K562 (cell line): ENCODE data around the gene AKR1C3. TPM values are rescaled to one million over a fixed set of nuclear protein-coding genes. Genes with fewer than 3 reads are reported as not detected.

Source experiments
- CHCHD3 ChIP-seq: fragments of 250-450 bp; sonication (Bioruptor Pico); IDR thresholded peaks from 2 replicates; pipeline ENCODE4 v2.1.2; 2022; ENCODE audit warnings: mild to moderate bottlenecking
- CHD2 ChIP-seq: IDR thresholded peaks from 2 replicates; pipeline ENCODE4 v1.6.1; 2011; ENCODE audit warnings: low read depth, low read length
- HDAC6 ChIP-seq: IDR thresholded peaks from 2 replicates; pipeline ENCODE4 v1.6.1; 2012; ENCODE audit warnings: low read depth, mild to moderate bottlenecking, control low read depth, inconsistent platforms, low read length, moderate library complexity
- HEY1 ChIP-seq: fragments of 250-450 bp; sonication (Bioruptor Pico); IDR thresholded peaks from 2 replicates; pipeline ENCODE4 v1.5.0; 2020; ENCODE audit warnings: mild to moderate bottlenecking, moderate library complexity, borderline replicate concordance
- HNRNPK ChIP-seq: fragments of 200-400 bp; formaldehyde crosslinking; IDR thresholded peaks from one replicate; pipeline ENCODE4 v1.6.1; 2018; ENCODE audit warnings: mild to moderate bottlenecking, low read depth, low read length; ENCODE audit not compliant: poor library complexity, severe bottlenecking
- MIER1 ChIP-seq: fragments of 450-650 bp; IDR thresholded peaks from 2 replicates; pipeline ENCODE4 v1.6.1; 2016; ENCODE audit warnings: antibody characterized with exemption, mild to moderate bottlenecking, low read depth
- NCOA6 ChIP-seq: fragments of 450-650 bp; IDR thresholded peaks from 2 replicates; pipeline ENCODE4 v1.6.1; 2017; ENCODE audit warnings: mild to moderate bottlenecking
- SREBF1 ChIP-seq: fragments of 150-350 bp; IDR thresholded peaks from 2 replicates; pipeline ENCODE4 v1.6.1; 2014; ENCODE audit warnings: antibody characterized with exemption, low read depth, low read length, borderline replicate concordance
- U2AF2 ChIP-seq: fragments of 200-400 bp; formaldehyde crosslinking; optimal IDR thresholded peaks from 2 replicates; pipeline ENCODE3; 2017; ENCODE audit warnings: low read depth, mild to moderate bottlenecking, low read length
- ZC3H4 ChIP-seq: sonication (generic); formaldehyde crosslinking; IDR thresholded peaks from 2 replicates; pipeline ENCODE4 v1.9.0; 2021; ENCODE audit warnings: missing genetic modification reagents, borderline replicate concordance
- ZNF583 ChIP-seq: fragments of 250-450 bp; sonication (Bioruptor Pico); IDR thresholded peaks from 2 replicates; pipeline ENCODE4 v1.4.0; 2020
- polyA plus RNA-seq, 8 experiments: library from polyadenylated mRNA; depleted of rRNA in 4 of 8; stranded (reverse) in 5 of 8; unstranded in 3 of 8; fragments of >200 nt; fragmentation: Nextera tagmentation in 2 of 8; fragmentation: Illumina TruSeq in 1 of 8; extraction: Ambion mirVana in 2 of 8; extraction: Trizol in 1 of 8; gene quantifications; 2 replicates each; pipeline versions ENCODE4 v1.2.1 to v1.2.3, GENCODE V29; 2011 to 2014; ENCODE audit warnings: inconsistent platforms in 1 of 8, missing spikeins in 1 of 8
- total RNA-seq, 7 experiments: library from RNA; depleted of rRNA in 6 of 7; stranded (reverse); fragments of >200 nt in 6 of 7; fragmentation: Illumina TruSeq in 2 of 7; extraction: Trizol in 2 of 7; gene quantifications; 2 replicates each; pipeline versions ENCODE4 v1.2.1 to v1.2.3, GENCODE V29; 2011 to 2021; ENCODE audit warnings: low replicate concordance in 1 of 7
- TF ChIP-seq, protein P1 (sequence below): fragments of 250-450 bp; sonication (Bioruptor Pico); IDR thresholded peaks from 2 replicates; pipeline ENCODE4 v1.4.0; 2020; ENCODE audit warnings: mild to moderate bottlenecking, moderate library complexity
- TF ChIP-seq, protein P2 (sequence below): IDR thresholded peaks from 3 replicates; pipeline ENCODE4 v1.6.1; 2011; ENCODE audit warnings: borderline replicate concordance, mild to moderate bottlenecking; ENCODE audit not compliant: insufficient read length, insufficient read depth
- TF ChIP-seq, protein P3 (sequence below): fragments of 450-650 bp; formaldehyde crosslinking; IDR thresholded peaks from 2 replicates; pipeline ENCODE4 v1.4.0; 2022; ENCODE audit warnings: missing genetic modification characterization
- TF ChIP-seq, protein P4 (sequence below): fragments of 450-650 bp; IDR thresholded peaks from 2 replicates; pipeline ENCODE4 v1.6.1; 2016
- TF ChIP-seq, protein P5 (sequence below): fragments of 200-800 bp; sonication (Bioruptor generic); IDR thresholded peaks from 2 replicates; pipeline ENCODE4 v1.6.1; 2017; ENCODE audit warnings: missing genetic modification characterization, missing compliant biosample characterization
- TF ChIP-seq, protein P6 (sequence below): sonication (generic); formaldehyde crosslinking; IDR thresholded peaks from 2 replicates; pipeline ENCODE4 v1.8.0; 2022; ENCODE audit warnings: mild to moderate bottlenecking, missing genetic modification reagents
- TF ChIP-seq, protein P7 (sequence below): sonication (generic); formaldehyde crosslinking; IDR thresholded peaks from 2 replicates; pipeline ENCODE4 v1.9.0; 2022; ENCODE audit warnings: mild to moderate bottlenecking, missing genetic modification reagents

The AKR1C3 gene
- total and polyA plus RNA-seq, 9 of the 15 experiments (the other 6 are each of a cell fraction or from before 2014, with no cell fraction given): 4.6 to 20.4 (median 10.1) TPM

DNA sequence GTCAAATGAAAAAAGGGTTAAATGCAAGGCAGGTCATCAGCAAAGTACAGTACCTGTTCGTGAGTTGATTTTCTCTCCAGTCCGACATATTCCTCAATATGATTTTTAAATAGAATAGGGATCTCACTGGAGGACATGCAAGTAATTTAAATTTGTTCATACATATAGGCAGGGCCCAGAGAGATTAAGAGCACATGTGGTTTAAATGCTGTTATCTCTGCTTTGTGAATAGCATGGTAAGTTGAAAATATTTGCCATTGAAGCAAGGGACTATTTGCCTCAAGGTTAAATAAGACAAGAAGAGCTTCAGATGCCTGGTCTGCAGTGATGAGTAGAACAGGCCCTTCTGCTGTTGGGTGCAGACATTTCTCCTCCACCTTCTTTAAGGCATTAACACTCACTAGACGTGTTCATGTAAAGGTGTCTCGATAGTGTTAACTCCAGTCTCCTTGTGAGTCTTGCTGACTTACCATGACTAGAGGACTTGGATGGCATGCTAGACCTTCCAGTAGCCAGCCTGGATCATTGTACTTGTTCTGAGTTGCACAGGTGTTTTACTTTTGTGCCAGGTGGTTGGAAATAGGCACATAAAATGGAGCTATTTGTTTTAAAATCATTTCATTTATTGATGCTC, 15.6 kb upstream of the AKR1C3 start (continued):
- TF ChIP-seq, protein P1, sequence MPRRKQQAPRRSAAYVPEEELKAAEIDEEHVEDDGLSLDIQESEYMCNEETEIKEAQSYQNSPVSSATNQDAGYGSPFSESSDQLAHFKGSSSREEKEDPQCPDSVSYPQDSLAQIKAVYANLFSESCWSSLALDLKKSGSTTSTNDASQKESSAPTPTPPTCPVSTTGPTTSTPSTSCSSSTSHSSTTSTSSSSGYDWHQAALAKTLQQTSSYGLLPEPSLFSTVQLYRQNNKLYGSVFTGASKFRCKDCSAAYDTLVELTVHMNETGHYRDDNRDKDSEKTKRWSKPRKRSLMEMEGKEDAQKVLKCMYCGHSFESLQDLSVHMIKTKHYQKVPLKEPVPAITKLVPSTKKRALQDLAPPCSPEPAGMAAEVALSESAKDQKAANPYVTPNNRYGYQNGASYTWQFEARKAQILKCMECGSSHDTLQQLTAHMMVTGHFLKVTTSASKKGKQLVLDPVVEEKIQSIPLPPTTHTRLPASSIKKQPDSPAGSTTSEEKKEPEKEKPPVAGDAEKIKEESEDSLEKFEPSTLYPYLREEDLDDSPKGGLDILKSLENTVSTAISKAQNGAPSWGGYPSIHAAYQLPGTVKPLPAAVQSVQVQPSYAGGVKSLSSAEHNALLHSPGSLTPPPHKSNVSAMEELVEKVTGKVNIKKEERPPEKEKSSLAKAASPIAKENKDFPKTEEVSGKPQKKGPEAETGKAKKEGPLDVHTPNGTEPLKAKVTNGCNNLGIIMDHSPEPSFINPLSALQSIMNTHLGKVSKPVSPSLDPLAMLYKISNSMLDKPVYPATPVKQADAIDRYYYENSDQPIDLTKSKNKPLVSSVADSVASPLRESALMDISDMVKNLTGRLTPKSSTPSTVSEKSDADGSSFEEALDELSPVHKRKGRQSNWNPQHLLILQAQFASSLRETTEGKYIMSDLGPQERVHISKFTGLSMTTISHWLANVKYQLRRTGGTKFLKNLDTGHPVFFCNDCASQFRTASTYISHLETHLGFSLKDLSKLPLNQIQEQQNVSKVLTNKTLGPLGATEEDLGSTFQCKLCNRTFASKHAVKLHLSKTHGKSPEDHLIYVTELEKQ (CRISPR knock-in tag): no peak
- TF ChIP-seq, protein P2, sequence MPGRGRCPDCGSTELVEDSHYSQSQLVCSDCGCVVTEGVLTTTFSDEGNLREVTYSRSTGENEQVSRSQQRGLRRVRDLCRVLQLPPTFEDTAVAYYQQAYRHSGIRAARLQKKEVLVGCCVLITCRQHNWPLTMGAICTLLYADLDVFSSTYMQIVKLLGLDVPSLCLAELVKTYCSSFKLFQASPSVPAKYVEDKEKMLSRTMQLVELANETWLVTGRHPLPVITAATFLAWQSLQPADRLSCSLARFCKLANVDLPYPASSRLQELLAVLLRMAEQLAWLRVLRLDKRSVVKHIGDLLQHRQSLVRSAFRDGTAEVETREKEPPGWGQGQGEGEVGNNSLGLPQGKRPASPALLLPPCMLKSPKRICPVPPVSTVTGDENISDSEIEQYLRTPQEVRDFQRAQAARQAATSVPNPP: no peak
- TF ChIP-seq, protein P3, sequence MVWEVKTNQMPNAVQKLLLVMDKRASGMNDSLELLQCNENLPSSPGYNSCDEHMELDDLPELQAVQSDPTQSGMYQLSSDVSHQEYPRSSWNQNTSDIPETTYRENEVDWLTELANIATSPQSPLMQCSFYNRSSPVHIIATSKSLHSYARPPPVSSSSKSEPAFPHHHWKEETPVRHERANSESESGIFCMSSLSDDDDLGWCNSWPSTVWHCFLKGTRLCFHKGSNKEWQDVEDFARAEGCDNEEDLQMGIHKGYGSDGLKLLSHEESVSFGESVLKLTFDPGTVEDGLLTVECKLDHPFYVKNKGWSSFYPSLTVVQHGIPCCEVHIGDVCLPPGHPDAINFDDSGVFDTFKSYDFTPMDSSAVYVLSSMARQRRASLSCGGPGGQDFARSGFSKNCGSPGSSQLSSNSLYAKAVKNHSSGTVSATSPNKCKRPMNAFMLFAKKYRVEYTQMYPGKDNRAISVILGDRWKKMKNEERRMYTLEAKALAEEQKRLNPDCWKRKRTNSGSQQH (CRISPR knock-in tag): no peak
- TF ChIP-seq CHD2 (no peak), NCOA6 (no peak), HEY1 (CRISPR knock-in tag) (no peak), U2AF2 (no peak), CHCHD3 (no peak), SREBF1 (no peak), ZC3H4 (CRISPR knock-in tag) (no peak), HDAC6 (no peak), HNRNPK (no peak), ZNF583 (CRISPR knock-in tag) (no peak), MIER1 (no peak)
- TF ChIP-seq, protein P4, sequence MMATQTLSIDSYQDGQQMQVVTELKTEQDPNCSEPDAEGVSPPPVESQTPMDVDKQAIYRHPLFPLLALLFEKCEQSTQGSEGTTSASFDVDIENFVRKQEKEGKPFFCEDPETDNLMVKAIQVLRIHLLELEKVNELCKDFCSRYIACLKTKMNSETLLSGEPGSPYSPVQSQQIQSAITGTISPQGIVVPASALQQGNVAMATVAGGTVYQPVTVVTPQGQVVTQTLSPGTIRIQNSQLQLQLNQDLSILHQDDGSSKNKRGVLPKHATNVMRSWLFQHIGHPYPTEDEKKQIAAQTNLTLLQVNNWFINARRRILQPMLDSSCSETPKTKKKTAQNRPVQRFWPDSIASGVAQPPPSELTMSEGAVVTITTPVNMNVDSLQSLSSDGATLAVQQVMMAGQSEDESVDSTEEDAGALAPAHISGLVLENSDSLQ: no peak
- TF ChIP-seq, protein P5, sequence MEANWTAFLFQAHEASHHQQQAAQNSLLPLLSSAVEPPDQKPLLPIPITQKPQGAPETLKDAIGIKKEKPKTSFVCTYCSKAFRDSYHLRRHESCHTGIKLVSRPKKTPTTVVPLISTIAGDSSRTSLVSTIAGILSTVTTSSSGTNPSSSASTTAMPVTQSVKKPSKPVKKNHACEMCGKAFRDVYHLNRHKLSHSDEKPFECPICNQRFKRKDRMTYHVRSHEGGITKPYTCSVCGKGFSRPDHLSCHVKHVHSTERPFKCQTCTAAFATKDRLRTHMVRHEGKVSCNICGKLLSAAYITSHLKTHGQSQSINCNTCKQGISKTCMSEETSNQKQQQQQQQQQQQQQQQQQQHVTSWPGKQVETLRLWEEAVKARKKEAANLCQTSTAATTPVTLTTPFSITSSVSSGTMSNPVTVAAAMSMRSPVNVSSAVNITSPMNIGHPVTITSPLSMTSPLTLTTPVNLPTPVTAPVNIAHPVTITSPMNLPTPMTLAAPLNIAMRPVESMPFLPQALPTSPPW (CRISPR knock-in tag): no peak
- TF ChIP-seq, protein P6, sequence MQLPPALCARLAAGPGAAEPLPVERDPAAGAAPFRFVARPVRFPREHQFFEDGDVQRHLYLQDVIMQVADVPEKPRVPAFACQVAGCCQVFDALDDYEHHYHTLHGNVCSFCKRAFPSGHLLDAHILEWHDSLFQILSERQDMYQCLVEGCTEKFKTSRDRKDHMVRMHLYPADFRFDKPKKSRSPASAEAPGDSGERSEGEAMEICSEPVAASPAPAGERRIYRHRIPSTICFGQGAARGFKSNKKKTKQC (CRISPR knock-in tag): no peak
- TF ChIP-seq, protein P7, sequence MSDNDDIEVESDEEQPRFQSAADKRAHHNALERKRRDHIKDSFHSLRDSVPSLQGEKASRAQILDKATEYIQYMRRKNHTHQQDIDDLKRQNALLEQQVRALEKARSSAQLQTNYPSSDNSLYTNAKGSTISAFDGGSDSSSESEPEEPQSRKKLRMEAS (CRISPR knock-in tag): peak; percentile 42; the same call in 1 of the 2 replicates
